Lung microvascular endothelial cell (primary cell): Measurements from ENCODE around the gene GUCA2B. TPM values are rescaled to one million over a fixed set of nuclear protein-coding genes. Genes with fewer than 3 reads are reported as not detected.
A peak's percentile ranks its signal among the peaks of the same experiment; 100 is the strongest.

Source experiments
- DNase-seq, 2 donors: peaks; one replicate each; pipeline versions ENCODE4 v3.0.0 to v3.0.0-alpha.2; 2010; ENCODE audit warnings: low read depth in 2 of 2
- total RNA-seq: library from RNA; depleted of rRNA; stranded (reverse); fragments of >200 nt; gene quantifications from 2 replicates; pipeline ENCODE4 v1.2.1, GENCODE V29; 2014

Gene GUCA2B
- total RNA-seq, 1 donor from 2014 or later, result not detected

DNA sequence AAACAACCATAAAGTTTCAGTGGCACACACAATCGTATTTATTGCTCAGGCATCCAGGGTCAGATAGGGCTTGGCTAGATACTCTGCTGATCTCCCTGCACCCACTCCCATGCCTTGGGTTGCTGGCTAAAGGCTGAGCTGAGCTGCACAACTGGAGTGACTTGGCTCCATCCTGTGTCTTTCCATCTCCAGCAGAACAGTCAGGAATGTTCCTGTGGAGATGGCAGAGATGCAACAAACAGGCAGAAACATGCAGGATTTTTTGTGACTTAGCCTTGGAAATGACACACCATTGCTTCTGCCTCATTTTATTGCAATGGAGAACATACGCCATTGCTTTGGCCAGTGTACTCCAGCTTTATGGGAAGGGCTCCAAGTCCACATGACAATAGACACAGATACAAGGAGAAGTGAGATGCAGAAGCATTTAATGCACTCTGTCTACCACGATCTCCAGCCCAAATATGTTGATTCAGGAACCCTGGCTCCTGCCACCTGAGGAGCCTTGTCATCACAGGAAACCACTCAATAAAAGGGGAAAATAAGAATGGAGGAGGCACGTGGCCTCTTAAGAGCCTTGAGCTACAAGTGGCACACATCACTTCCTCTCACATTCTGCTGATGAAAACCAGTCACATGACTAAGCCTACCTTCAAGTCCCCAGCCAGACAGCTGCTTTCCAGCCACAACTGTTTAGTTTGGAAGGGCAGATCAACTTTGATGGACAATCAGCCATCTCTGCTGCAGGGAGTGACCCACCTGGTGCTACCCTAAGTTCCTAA, 10.1 kb upstream of the GUCA2B start:
- DNase-seq, result no peak

DNA sequence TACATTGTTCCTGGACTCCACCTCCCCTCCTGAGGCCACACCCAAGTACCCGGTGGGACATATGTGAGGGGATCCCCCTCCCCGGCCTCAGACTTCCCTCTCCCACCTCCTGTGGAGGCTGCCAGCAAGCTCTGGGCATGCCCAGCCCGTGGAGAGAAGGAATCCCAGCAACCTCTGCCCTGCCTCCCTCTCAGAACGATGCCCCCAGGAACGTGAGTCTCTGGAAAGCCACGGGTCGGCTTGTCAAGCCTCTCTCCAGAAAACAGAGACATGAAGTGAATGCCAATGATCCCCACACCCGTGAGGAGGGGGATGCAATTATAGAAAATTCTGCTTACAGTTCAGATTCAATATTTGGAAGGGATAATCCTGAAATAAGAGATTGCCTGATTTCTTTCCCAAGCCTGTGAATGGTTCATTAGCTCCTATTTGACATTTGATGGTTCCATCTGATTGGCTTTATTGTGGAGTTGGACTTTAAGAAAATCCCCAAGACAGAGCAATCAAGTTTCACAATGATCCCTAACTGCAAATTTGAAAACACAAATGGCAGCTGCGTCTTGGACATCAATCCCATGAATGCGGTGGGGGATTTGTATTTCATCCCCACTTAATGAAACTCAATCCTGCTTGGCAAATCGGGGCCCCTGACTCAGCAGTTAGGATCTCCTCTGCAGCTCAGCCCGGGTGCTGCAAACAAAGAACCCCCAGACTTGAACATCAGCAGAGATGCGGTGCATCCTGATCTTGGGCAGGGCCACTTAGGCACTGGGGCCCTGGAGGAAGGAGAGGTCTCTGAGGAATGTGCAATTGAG, 9.1 kb upstream of the GUCA2B start:
- DNase-seq, result no peak

GRCh38 chr1:42144711-42145388, 8.4 kb upstream of the GUCA2B start:
- no peak for DNase-seq

DNA sequence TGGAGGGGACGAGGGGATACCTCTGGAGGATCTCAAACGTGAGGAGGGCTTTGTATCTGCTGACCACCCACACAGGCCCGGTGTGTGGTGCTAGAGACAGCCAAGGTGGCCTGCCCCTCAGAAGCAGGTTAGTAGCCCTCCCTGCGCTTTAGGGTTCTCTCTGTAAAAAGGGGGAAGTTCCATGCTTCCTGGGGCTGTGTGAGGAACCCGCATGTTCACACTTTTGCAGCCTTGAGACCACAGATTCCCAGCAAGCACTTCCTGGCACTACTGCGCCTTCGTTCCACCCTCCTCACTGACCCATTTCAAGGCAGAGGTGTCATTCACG, 7.9 kb upstream of the GUCA2B start:
- DNase-seq, result no peak

GRCh38 chr1:42145764-42146625, 7.2 kb upstream of the GUCA2B start:
- no peak for DNase-seq

DNA sequence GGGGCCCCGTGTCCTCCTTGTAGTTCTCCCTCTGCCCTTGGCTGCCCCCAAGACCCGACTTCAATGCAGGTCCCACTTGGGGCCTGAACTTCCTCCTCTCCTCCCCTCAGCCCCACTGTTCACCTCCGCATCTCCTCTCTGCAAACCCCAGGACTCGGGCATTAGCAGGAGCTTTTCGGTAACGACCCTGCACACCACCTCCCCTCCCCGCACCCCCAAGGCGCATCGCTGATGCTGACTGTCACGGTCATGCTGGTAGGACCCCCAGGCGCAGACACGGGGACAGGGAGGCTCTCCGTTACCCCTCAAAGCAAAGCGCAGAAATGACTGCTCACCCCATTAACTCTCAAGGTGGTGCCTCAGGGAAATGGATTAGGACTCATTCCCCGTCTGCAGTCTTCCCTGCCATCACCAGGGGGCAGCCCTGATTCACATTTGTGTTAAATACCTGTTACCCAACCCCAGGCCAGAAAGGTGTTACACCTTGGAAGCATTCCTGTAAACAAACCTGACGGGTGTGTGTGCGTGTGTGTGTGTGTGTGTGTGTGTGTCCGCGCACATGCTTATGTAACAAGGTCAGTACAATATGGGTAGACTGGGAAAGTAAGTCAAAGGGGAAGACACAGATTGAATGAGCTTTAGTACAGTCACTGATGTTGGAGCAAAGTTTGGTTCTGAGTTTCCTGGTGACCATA, 6.4 kb upstream of the GUCA2B start:
- DNase-seq, result peak; percentile 54 to 73

DNA sequence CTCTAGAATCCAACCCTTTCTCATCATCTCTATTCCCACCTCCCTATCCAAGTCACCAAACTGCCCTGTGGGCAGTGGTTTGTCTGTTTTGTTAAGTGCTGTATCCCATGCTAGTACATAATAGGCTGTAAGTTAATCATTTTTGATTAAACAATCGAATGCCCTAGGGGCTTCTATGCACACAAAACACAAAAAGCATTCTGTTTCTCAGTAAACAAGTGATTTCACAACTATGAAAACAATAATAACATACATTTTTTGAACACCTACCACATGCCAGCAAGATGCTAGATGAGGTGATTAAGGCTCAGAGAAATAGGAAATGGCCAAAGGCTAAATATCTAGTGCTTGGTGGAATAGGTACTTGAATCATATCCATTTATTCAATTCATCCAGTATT, 5.0 kb upstream of the GUCA2B start:
- DNase-seq, result no peak

GRCh38 chr1:42150651-42151050, 2.6 kb upstream of the GUCA2B start:
- no peak for DNase-seq

DNA sequence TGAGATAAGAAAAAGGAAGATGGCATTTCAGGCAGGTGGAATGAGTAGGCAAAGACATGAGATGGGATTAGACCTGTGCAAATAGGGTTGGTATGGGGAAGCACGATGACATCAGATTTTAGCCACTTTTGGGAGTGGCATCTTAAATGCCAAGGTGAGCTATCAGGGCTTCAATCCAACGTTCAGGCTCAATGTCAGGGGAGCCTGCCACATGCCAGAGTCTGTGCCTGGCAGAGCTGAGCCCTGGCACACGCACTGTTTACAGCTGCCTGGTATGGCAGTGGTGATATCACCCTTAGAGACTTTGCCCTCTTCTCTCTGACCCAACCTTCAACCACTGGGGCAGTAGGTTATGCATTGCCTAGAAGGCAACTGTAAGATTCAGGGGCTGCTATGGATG, 1.1 kb upstream of the GUCA2B start:
- no peak for DNase-seq

- no peak for DNase-seq
Measured at GRCh38 chr1:42153624-42154023, 414 bp downstream of the GUCA2B start.

- no peak for DNase-seq
Measured at GRCh38 chr1:42154685-42155084, 1.5 kb downstream of the GUCA2B start.

DNA sequence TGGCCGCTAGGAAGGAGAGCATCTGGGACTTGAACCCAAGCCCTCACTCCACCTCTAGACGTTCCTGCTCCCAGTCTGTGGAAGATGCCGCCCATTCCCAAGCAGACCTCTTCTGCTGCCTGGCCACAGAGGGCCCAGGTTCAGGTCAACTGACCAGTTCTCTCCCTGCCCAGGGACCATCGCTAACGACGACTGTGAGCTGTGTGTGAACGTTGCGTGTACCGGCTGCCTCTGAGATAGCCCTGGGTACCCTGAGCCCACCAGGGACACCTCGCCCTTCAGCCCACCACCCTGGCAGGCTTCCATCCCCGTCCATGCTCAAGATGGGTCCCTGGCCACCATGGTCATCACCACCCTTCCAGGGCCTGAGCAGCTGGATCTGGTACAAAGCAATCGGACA, 2.2 kb downstream of the GUCA2B start:
- DNase-seq, result no peak

DNA sequence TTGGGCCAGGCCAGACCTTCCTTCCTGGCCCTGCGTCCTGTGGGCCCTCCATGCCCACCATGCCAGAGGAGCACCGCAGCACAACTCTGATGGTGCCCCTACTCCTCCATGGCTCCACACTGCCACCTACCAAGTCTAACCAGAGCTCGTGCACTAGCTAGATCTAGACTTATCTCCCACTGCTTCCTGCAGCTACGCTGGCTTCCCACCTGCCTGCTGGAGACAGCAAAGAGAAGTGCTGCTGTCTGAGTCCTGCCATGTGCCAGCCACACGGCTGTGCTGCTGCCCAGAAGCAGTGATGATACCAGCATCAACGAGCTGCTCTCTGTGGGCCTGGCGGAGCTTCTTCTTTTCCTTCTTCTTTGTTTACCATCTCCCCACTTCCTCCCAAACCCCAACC, 4.5 kb downstream of the GUCA2B start:
- no peak for DNase-seq

DNA sequence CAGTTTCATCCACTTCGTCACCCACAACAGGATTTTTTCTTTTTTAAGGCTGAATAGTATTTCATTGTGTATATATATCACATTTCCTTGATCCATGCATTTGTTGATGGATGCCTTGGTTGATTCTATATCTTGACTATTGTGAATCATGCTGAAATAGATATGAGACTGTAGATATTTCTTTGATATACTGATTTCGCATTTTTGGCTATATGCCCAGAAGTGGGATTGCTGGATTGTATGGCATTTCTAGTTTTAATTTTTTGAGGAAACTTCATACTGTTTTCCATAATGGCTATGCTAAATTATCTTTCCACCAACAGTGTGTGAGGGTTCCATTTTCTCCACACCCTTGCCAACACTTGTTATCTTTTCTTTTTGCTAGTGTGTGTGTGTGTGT, 5.0 kb downstream of the GUCA2B start:
- DNase-seq, result no peak

DNA sequence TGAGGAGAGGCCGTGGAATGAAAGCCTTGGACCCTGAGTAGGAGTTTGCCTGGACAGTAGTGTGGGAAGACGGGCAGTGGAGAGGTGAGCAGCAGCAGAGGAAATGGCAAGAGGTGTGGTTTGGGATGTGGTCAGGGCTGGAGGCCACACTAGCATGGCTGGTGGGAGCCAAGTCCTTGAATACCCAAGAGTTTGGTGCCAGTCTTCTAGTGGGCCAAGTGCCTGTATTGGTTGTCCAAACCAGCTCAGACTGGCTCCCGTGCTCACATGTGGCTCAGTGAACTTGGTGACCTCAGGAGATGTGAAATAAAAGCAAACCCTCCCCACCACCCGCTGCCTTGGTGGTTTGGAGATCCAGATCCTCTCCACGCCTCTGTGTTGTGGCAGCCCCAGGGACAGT, 9.0 kb downstream of the GUCA2B start:
- no peak for DNase-seq

GRCh38 chr1:42163114-42163513, 9.9 kb downstream of the GUCA2B start:
- DNase-seq, result peak; percentile 16 to 18

GRCh38 chr1:42163536-42164503, 10.6 kb downstream of the GUCA2B start:
- no peak for DNase-seq

DNA sequence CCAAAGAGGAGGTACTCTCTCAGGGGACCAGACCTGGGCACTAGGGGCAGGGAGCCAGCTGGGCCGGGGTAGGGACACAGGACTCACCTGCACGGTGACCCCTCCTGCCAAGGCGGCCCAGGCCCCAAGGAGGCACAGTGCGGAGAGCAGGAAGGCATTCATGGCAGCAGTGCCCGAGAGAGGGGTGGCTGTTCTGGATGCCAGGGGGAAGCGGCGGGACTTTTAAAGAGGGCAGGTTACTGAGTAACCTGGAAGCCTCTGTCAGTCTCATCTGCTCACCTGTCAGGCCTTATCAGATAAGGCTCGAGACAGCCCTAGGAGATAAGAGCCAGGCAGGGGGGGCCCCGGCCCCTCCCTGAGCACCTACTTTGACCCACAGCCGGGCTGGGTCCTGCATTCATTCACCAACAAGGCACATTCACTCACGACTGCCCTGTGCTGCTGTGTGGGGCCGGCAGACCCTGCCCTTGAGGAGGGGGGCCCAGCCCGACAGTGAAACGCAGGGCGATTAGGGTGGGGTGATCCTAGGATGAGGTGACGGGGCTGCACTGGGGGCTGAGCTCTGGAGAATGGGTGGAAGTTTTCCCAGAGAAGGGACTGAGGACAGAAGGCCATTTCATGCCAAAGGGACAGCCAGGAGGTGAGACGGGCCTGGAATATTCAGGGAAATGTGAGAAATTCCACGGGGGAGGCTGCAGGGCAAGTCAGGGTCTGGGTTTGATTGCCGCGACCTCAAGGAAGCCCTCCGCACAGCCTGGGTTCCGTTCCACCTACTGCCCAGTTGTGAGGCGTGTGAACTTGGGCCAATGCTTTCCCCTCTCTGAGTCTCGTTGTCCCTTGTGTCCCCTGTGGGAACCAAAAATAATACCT, 11.6 kb downstream of the GUCA2B start, which contains the start of gene GUCA2A:
Gene GUCA2A (minus strand): TSS at position 195 of the 870 bp plus-strand sequence. CDS start 33 bp downstream, at position 162.
- DNase-seq, result no peak
